Measurements from ENCODE around the gene HNRNPA3. TPM values are rescaled to one million over a fixed set of nuclear protein-coding genes. Genes with fewer than 3 reads are reported as not detected.
A peak's percentile ranks its signal among the peaks of the same experiment; 100 is the strongest.

The HNRNPA3 gene
- total and polyA plus RNA-seq, 10 of the 15 experiments (the other 5 are each of a cell fraction or from before 2014, with no cell fraction given): 40.4 to 343 (median 206) TPM

DNA sequence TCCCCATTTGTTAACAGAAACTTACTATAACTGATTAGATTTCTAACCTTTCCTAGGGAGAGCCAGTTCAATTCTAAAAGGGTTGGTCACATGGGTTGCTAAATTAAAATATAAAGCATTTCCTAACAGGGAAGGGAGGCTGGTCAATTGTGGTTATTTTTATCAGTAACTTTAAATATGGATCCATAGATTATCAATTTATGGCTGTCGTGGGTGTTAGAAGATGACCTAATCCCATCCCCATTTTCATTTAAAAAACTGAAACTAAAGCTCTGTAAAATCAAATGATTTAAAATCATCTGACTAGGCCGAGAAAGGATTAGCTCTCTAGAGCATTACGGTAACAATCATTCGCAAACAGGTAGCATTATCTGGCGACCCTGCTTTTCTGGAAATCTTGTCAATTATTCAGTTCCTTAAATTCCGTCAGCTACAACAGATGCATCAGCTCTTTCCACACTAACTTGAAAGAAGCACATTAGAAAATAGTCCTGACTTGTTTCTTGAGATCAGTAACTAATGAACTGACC is 953 bp upstream of the HNRNPA3 start (continued):
- TF ChIP-seq RAD51 (IDR thresholded peaks at IDR 0.05) (peak; percentile 27; the same call in 1 of the 2 replicates), BCLAF1 (IDR thresholded peaks at IDR 0.05) (no peak), PML (IDR thresholded peaks at IDR 0.05; ENCODE audit: low read length) (no peak), EED (IDR thresholded peaks at IDR 0.05; ENCODE audit: low read depth) (no peak), NR2C2 (IDR thresholded peaks at IDR 0.05; ENCODE audit: borderline replicate concordance, control insufficient read depth, insufficient read length, low read depth) (no peak), RCOR1 (conservative IDR thresholded peaks at IDR 0.05; ENCODE audit: low read depth, low read length) (no peak)

GRCh38 chr2:177212891-177213856 is 580 bp downstream of the HNRNPA3 start:
- BruUV-seq (replicated peaks): TSS peak; percentile 46
- Histone ChIP-seq H3K4me1 (ENCODE audit: control insufficient read depth, insufficient read depth, low read length) (no peaks in the 10 kb centered on the region), H4K20me1 (ENCODE audit: control insufficient read depth, insufficient read depth) (peaks cover 11% of the 10 kb centered on the region), H3K9ac (ENCODE audit: control insufficient read depth, insufficient read depth, low read length) (peak overlapping the region; percentile 99), H3K27me3 (replicated peaks in 1 of 2; ENCODE audit: control insufficient read depth in 2 of 2, insufficient read depth in 2 of 2, low read length in 1 of 2) (no peaks in the 10 kb centered on the region), H3K9me3 (replicated peaks; ENCODE audit: control insufficient read depth, insufficient read depth, low read length) (no peaks in the 10 kb centered on the region; the same call in 2 of the 3 replicates), H2AFZ (ENCODE audit: control insufficient read depth, low read depth, low read length) (no peak overlapping the region; the same call in 1 of the 2 replicates), H3K36me3 (ENCODE audit: control insufficient read depth in 2 of 2, insufficient read depth in 2 of 2, low read length in 1 of 2) (peaks cover 3 to 25% of the 10 kb centered on the region in 2 experiments), H3K4me3 (peak overlapping the region; percentile 95), H3K79me2 (ENCODE audit: control insufficient read depth, insufficient read depth, low read length) (peaks cover 71% of the 10 kb centered on the region), H3K27ac (ENCODE audit: control insufficient read depth, insufficient read depth) (peak overlapping the region; percentile 96), H3K4me2 (ENCODE audit: control insufficient read depth, insufficient read depth) (peak overlapping the region; percentile 61)
- intact Hi-C loops (cut with micrococcal nuclease; ENCODE audit: unreplicated experiment): loop anchor here (1.0 kb wide), 2 partner anchors 47 to 50 kb away; no protein-coding TSS in a partner anchor
- FAIRE-seq (no peak), ATAC-seq (peak; percentile 79), DNase-seq (ENCODE audit: low read depth, low spot score) (peak; percentile 38)
- ChIA-PET RAD21 (ENCODE audit: unreplicated experiment) (interaction anchor here (1.5 to 2.6 kb wide), 6 partner anchors 18 to 181 kb away, joined by 3 to 31 read pairs (median 19); partner anchors contain the start of gene NFE2L2), CTCF (interaction anchor here (1.6 to 1.7 kb wide), 4 partner anchors 17 to 50 kb away, joined by 6 to 24 read pairs (median 15); no protein-coding TSS in a partner anchor), SMC1A (ENCODE audit: uncharacterized antibody, unreplicated experiment) (interaction anchor here (1.2 to 2.9 kb wide), 8 partner anchors 12 to 53 kb away, joined by 3 to 25 read pairs (median 8); no protein-coding TSS in a partner anchor), POLR2A (interaction anchor here (0.6 to 2.8 kb wide), 14 partner anchors 14 to 80 kb away, joined by 3 to 31 read pairs (median 6); partner anchors contain the start of gene NFE2L2)
- in situ Hi-C loops (cut with MboI): loop anchor here (5.0 kb wide), 1 partner anchor 46 kb away; no protein-coding TSS in a partner anchor
- WGBS (ENCODE audit: insufficient coverage, insufficient replicate concordance, low lambda C conversion rate, missing lambda C conversion rate): under 1% methylated on average over 49 of the region's 74 CpGs
- TF ChIP-seq GABPA (IDR thresholded peaks at IDR 0.05; ENCODE audit: low read depth): 0 out of 2 replicates have a peak, but pooled peaks have one; percentile 24
- TF ChIP-seq ZNF384 (IDR thresholded peaks at IDR 0.05; ENCODE audit: borderline replicate concordance, low read depth, low read length): no peak
- peak; percentile 78 for TF ChIP-seq LARP7 (IDR thresholded peaks at IDR 0.05)
- TF ChIP-seq MTA2 (IDR thresholded peaks at IDR 0.05; ENCODE audit: low read depth): no peak
- TF ChIP-seq TARDBP (IDR thresholded peaks at IDR 0.05; ENCODE audit: borderline replicate concordance): no peak
- no peak for TF ChIP-seq ETV6 (conservative IDR thresholded peaks at IDR 0.05 in 1 of 2, IDR thresholded peaks at IDR 0.05 in 1 of 2; ENCODE audit: borderline replicate concordance in 1 of 2, low read depth in 1 of 2)
- TF ChIP-seq CHD2 (IDR thresholded peaks at IDR 0.05; ENCODE audit: borderline replicate concordance, low read depth, low read length): peak; percentile 85
- TF ChIP-seq POLR2A (IDR thresholded peaks at IDR 0.05; ENCODE audit: low read depth, low read length): peak; percentile 90
- TF ChIP-seq SMAD5 (IDR thresholded peaks at IDR 0.05; ENCODE audit: low read depth): peak; percentile 59; the same call in 1 of the 2 replicates
- TF ChIP-seq TAF1 (IDR thresholded peaks at IDR 0.05; ENCODE audit: borderline replicate concordance, low read depth, low read length): peak; percentile 55; the same call in 1 of the 2 replicates
- TF ChIP-seq ZSCAN29 (IDR thresholded peaks at IDR 0.05): no peak
- no peak for TF ChIP-seq SMC3 (IDR thresholded peaks at IDR 0.05; ENCODE audit: borderline replicate concordance, low read length)
- no peak for TF ChIP-seq RAD21 (IDR thresholded peaks at IDR 0.05; ENCODE audit: insufficient read depth, low read depth, low read length)
- TF ChIP-seq SREBF1 (IDR thresholded peaks at IDR 0.05; ENCODE audit: low read length): no peak
